PC-3 (cell line): ENCODE measurements around the gene NPR1. TPM values are rescaled to one million over a fixed set of nuclear protein-coding genes. Genes with fewer than 3 reads are reported as not detected.

Source experiments
- ATAC-seq: fragments of 200-7000 bp; cut with Tn5 transposase; 2 replicates; pipeline ENCODE4 v1.9.1; 2020; ENCODE audit warnings: mild to moderate bottlenecking, moderate library complexity
- BruUV-seq: library from RNA; stranded (reverse); fragments of 400-500 nt; replicated peaks from 2 replicates; lab custom pipeline; 2021; lab: Mats Ljungman, UMichigan
- CTCF ChIA-PET: fragments of 300-600 bp; sonication (Branson Sonifier 250); formaldehyde crosslinking; loops from one replicate; lab custom pipeline; 2022; ENCODE audit warnings: antibody characterized with exemption; lab: Charles Lee
- POLR2A ChIA-PET: fragments of 300-600 bp; sonication (Branson Sonifier 250); formaldehyde crosslinking; loops from one replicate; lab custom pipeline; 2022; ENCODE audit warnings: antibody characterized with exemption; ENCODE audit not compliant: unreplicated experiment; lab: Charles Lee
- DNase-seq: peaks from one replicate; pipeline ENCODE4 v3.0.0-alpha.2; 2015
- H2AFZ ChIP-seq: fragments of 300-600 bp; sonication (generic); 2 replicates; pipeline ENCODE4 v1.6.0; 2016; ENCODE audit warnings: antibody characterized with exemption, low read length
- H3F3A ChIP-seq: fragments of 300-600 bp; sonication (generic); one replicate; pipeline ENCODE4 v1.6.0; 2017; ENCODE audit warnings: antibody characterized with exemption, low read length, control low read depth, mild to moderate bottlenecking; ENCODE audit not compliant: unreplicated experiment
- H3K27ac ChIP-seq: fragments of 300-600 bp; sonication (generic); 2 replicates; pipeline ENCODE4 v1.5.1; 2016; ENCODE audit warnings: mild to moderate bottlenecking, low read length
- H3K27me3 ChIP-seq: fragments of 300-600 bp; sonication (generic); 2 replicates; pipeline ENCODE4 v1.6.1; 2016; ENCODE audit warnings: low read length, mixed read lengths
- H3K36me3 ChIP-seq: fragments of 300-600 bp; sonication (generic); 2 replicates; pipeline ENCODE4 v1.6.1; 2016; ENCODE audit warnings: low read depth, mixed run types, low read length, mixed read lengths
- H3K4me1 ChIP-seq: fragments of 300-600 bp; sonication (generic); 2 replicates; pipeline ENCODE4 v1.5.1; 2016; ENCODE audit warnings: low read length; ENCODE audit not compliant: insufficient read depth
- H3K4me2 ChIP-seq: fragments of 300-600 bp; sonication (generic); 2 replicates; pipeline ENCODE4 v1.6.0; 2016; ENCODE audit warnings: low read length
- H3K4me3 ChIP-seq: fragments of 300-600 bp; sonication (generic); 2 replicates; pipeline ENCODE4 v1.5.1; 2016; ENCODE audit warnings: mild to moderate bottlenecking, low read length, mixed read lengths
- H3K79me2 ChIP-seq: fragments of 300-600 bp; sonication (generic); 2 replicates; pipeline ENCODE4 v1.6.1; 2017; ENCODE audit warnings: low read length, mixed read lengths
- H3K9ac ChIP-seq: fragments of 300-600 bp; sonication (generic); 2 replicates; pipeline ENCODE4 v1.6.0; 2016; ENCODE audit warnings: mild to moderate bottlenecking, low read length
- H3K9me2 ChIP-seq: fragments of 300-600 bp; sonication (generic); replicated peaks from 2 replicates; pipeline ENCODE4 v1.6.1; 2016; ENCODE audit warnings: mixed run types, low read length, mixed read lengths
- H3K9me3 ChIP-seq: fragments of 300-600 bp; sonication (generic); 2 replicates; pipeline ENCODE4 v1.6.1; 2016; ENCODE audit warnings: low read length, mixed read lengths
- H4K20me1 ChIP-seq: fragments of 300-600 bp; sonication (generic); 2 replicates; pipeline ENCODE4 v1.6.1; 2016; ENCODE audit warnings: low read length, mixed read lengths
- CTCF ChIP-seq: fragments of 300-600 bp; sonication (generic); conservative IDR thresholded peaks from 2 replicates; pipeline ENCODE4 v1.5.1; 2017; ENCODE audit warnings: antibody characterized with exemption, low read depth, mild to moderate bottlenecking, low read length
- EZH2 ChIP-seq: fragments of 300-600 bp; sonication (generic); IDR thresholded peaks from one replicate; pipeline ENCODE4 v1.6.1; 2017; ENCODE audit warnings: antibody characterized with exemption, mild to moderate bottlenecking, low read length; ENCODE audit not compliant: unreplicated experiment
- EZH2phosphoT487 ChIP-seq: fragments of 300-600 bp; sonication (generic); IDR thresholded peaks from 2 replicates; pipeline ENCODE4 v1.6.1; 2018; ENCODE audit warnings: mild to moderate bottlenecking, antibody characterized with exemption, low read length, borderline replicate concordance
- intact Hi-C: fragments of 100-400 bp; cut with micrococcal nuclease; formaldehyde crosslinking; loops from 2 replicates; pipeline ENCODE4 v1.9.0; 2023
- total RNA-seq: library from RNA; depleted of rRNA; stranded (reverse); fragments of >200 nt; gene quantifications from 2 replicates; pipeline ENCODE4 v1.2.3, GENCODE V29; 2014

NPR1 gene
- total RNA-seq, 1 experiment from 2014 or later = 0.84 TPM

- Histone ChIP-seq H3K4me1 (peaks cover 33% of the 10 kb centered on the region), H3K9me2 (no peaks in the 10 kb centered on the region), H3K4me2 (peak within 1 kb of the TSS; percentile 100), H3K36me3 (no peaks in the 10 kb centered on the region), H4K20me1 (no peaks in the 10 kb centered on the region), H3K27ac (peak within 1 kb of the TSS; percentile 85), H3F3A (no peaks in the 10 kb centered on the region), H2AFZ (peak within 1 kb of the TSS; percentile 92), H3K9ac (peak within 1 kb of the TSS; percentile 99), H3K27me3 (no peaks in the 10 kb centered on the region), H3K79me2 (peaks cover 34% of the 10 kb centered on the region), H3K9me3 (no peaks in the 10 kb centered on the region), H3K4me3 (peak within 1 kb of the TSS; percentile 95)
- intact Hi-C loops = no loop called here
- ATAC-seq = peak; percentile 97
- ChIA-PET CTCF (interaction anchor here (0.6 to 0.7 kb wide), 2 partner anchors 42 to 233 kb away, joined by 3 to 10 read pairs; no protein-coding TSS in a partner anchor), POLR2A (interaction anchor here (0.5 to 1.0 kb wide), 10 partner anchors 8 to 170 kb away, joined by 3 to 20 read pairs (median 6); partner anchors contain the start of genes CHTOP, ILF2 and S100A13)
- TF ChIP-seq EZH2 = no peak
- no peak for TF ChIP-seq EZH2phosphoT487
- TF ChIP-seq CTCF = no peak
- DNase-seq = peak; percentile 100
- TSS peak; percentile 90 for BruUV-seq
These were observed 49.2 kb downstream of the NPR1 start, which contains the start of gene INTS3 for GRCh38 chr1:153727463-153728304. TSS of gene INTS3 (plus strand) at chr1:153728050. CDS start at chr1:153728635, 585 bp downstream.

- BruUV-seq = TSS peak; percentile 95
These were observed 50.0 kb downstream of the NPR1 start for GRCh38 chr1:153728305-153729066.

More at GRCh38 chr1:153728305-153729066, 50.0 kb downstream of the NPR1 start:
- Histone ChIP-seq H2AFZ (peak overlapping the region; percentile 69), H3K9me2 (no peaks in the 10 kb centered on the region), H4K20me1 (no peaks in the 10 kb centered on the region), H3K36me3 (no peaks in the 10 kb centered on the region), H3F3A (no peaks in the 10 kb centered on the region), H3K9me3 (no peaks in the 10 kb centered on the region), H3K4me3 (peak overlapping the region; percentile 95), H3K9ac (peak overlapping the region; percentile 99), H3K27me3 (no peaks in the 10 kb centered on the region), H3K4me1 (peaks cover 41% of the 10 kb centered on the region), H3K79me2 (peaks cover 42% of the 10 kb centered on the region), H3K4me2 (peak overlapping the region; percentile 100), H3K27ac (peak overlapping the region; percentile 85)
- intact Hi-C loops = no loop called here
- CTCF ChIA-PET = no interaction called here
- peak; percentile 47 for DNase-seq
- no peak for ATAC-seq
- POLR2A ChIA-PET = interaction anchor here (0.6 to 1.0 kb wide), 6 partner anchors 20 to 171 kb away, joined by 3 to 20 read pairs (median 6); partner anchors contain the start of gene S100A13
- TF ChIP-seq CTCF (no peak), EZH2 (no peak), EZH2phosphoT487 (no peak)
